ENCODE results near the gene HDAC4.

DNA sequence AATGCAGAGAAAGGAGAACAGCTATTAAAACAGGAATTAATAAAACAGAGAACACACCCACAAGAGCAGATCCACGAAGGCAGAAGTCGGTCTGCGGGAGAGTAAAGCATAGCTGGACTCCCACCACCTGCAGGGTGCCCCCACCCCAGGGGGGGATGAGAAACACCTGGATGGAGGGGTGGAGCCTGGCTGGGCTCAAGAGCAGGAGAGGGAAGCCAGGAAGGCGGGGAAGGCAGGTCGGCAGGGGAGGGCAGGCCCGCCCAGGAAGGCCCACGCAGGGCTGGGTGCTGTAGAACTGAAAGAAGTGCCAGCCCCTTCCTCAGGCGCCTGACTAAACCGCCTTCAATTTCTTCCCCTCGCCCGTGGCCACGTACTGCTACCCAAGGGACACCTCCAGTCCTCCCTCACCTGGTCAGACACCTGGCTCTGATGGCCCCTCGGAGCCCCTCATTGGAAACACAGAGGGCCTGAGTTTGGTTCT lies 175.4 kb downstream of the HDAC4 start:
- TF ChIP-seq ZNF274 (IDR thresholded peaks at IDR 0.05; ENCODE audit: low read depth, low read length), result no peak
- no peak for TF ChIP-seq SUZ12 (IDR thresholded peaks at IDR 0.05; ENCODE audit: extremely low read depth, insufficient read depth, insufficient read length)
- TF ChIP-seq YY1 (IDR thresholded peaks at IDR 0.05; ENCODE audit: insufficient read depth, insufficient read length), result no peak
